H9 (cell line): ENCODE measurements around the gene PLXNA1. TPM values are rescaled to one million over a fixed set of nuclear protein-coding genes. Genes with fewer than 3 reads are reported as not detected.

Experiments
- DNase-seq: peaks from one replicate; pipeline ENCODE4 v3.0.0-alpha.2; 2017
- H2AFZ ChIP-seq: one replicate; pipeline ENCODE4 v1.6.1; 2013; ENCODE audit warnings: mild to moderate bottlenecking, low read length, control low read depth, moderate library complexity
- H2AK5ac ChIP-seq: 2 replicates; pipeline ENCODE4 v1.6.1; 2013; ENCODE audit warnings: low read length, control low read depth, mixed read lengths; ENCODE audit not compliant: insufficient read length
- H2BK120ac ChIP-seq: one replicate; pipeline ENCODE4 v1.6.1; 2013; ENCODE audit warnings: low read depth, mild to moderate bottlenecking, low read length, control low read depth, inconsistent platforms; ENCODE audit not compliant: poor library complexity, severe bottlenecking
- H2BK12ac ChIP-seq: 2 replicates; pipeline ENCODE4 v1.6.1; 2013; ENCODE audit warnings: low read length, control low read depth, mixed read lengths, low read depth; ENCODE audit not compliant: insufficient read length
- H2BK15ac ChIP-seq: 2 replicates; pipeline ENCODE4 v1.6.1; 2013; ENCODE audit warnings: low read depth, low read length, control low read depth
- H2BK20ac ChIP-seq: one replicate; pipeline ENCODE4 v1.6.1; 2013; ENCODE audit warnings: low read depth, mild to moderate bottlenecking, low read length, control low read depth, inconsistent platforms; ENCODE audit not compliant: poor library complexity, severe bottlenecking
- H2BK5ac ChIP-seq: 2 replicates; pipeline ENCODE4 v1.6.1; 2013; ENCODE audit warnings: low read length, control low read depth, mixed read lengths; ENCODE audit not compliant: insufficient read length
- H3K14ac ChIP-seq: 2 replicates; pipeline ENCODE4 v1.6.1; 2013; ENCODE audit warnings: low read length, control low read depth; ENCODE audit not compliant: insufficient read depth
- H3K18ac ChIP-seq: 2 replicates; pipeline ENCODE4 v1.6.1; 2013; ENCODE audit warnings: low read depth, mild to moderate bottlenecking, mixed read lengths, low read length, control low read depth; ENCODE audit not compliant: insufficient read length
- H3K23ac ChIP-seq: 2 replicates; pipeline ENCODE4 v1.6.1; 2013; ENCODE audit warnings: low read length, control low read depth, mixed read lengths, low read depth; ENCODE audit not compliant: insufficient read length
- H3K23me2 ChIP-seq: 2 replicates; pipeline ENCODE4 v1.6.1; 2013; ENCODE audit warnings: low read depth, mild to moderate bottlenecking, mixed read lengths, low read length, control low read depth; ENCODE audit not compliant: insufficient read length, poor library complexity, severe bottlenecking
- H3K27ac ChIP-seq: 2 replicates; pipeline ENCODE4 v1.5.1; 2013; ENCODE audit warnings: low read length, control low read depth, mixed read lengths, low read depth; ENCODE audit not compliant: insufficient read length
- H3K27me3 ChIP-seq: 2 replicates; pipeline ENCODE4 v1.6.1; 2013; ENCODE audit warnings: low read length, control low read depth, inconsistent platforms; ENCODE audit not compliant: insufficient read depth
- H3K4ac ChIP-seq: 2 replicates; pipeline ENCODE4 v1.6.1; 2013; ENCODE audit warnings: low read depth, mild to moderate bottlenecking, control low read depth, inconsistent platforms, low read length, moderate library complexity
- H3K4me1 ChIP-seq: 2 replicates; pipeline ENCODE4 v1.6.1; 2013; ENCODE audit warnings: low read length, control low read depth, inconsistent platforms; ENCODE audit not compliant: insufficient read depth
- H3K4me2 ChIP-seq: 2 replicates; pipeline ENCODE4 v1.6.1; 2013; ENCODE audit warnings: low read length, control low read depth, mixed read lengths; ENCODE audit not compliant: insufficient read length, insufficient read depth
- H3K56ac ChIP-seq: 2 replicates; pipeline ENCODE4 v1.6.1; 2013; ENCODE audit warnings: low read depth, mild to moderate bottlenecking, mixed read lengths, low read length, control low read depth; ENCODE audit not compliant: insufficient read length
- H3K79me1 ChIP-seq: 2 replicates; pipeline ENCODE4 v1.6.1; 2013; ENCODE audit warnings: low read depth, mild to moderate bottlenecking, moderate library complexity, low read length, control low read depth, inconsistent platforms; ENCODE audit not compliant: insufficient read depth, poor library complexity, severe bottlenecking
- H3K79me2 ChIP-seq: 2 replicates; pipeline ENCODE4 v1.6.1; 2013; ENCODE audit warnings: low read length, control low read depth, inconsistent platforms; ENCODE audit not compliant: insufficient read depth
- H3K9ac ChIP-seq: 2 replicates; pipeline ENCODE4 v1.6.1; 2013; ENCODE audit warnings: low read length, control low read depth, mixed read lengths; ENCODE audit not compliant: insufficient read length; ENCODE audit errors: extremely low read depth
- H3K9me3 ChIP-seq: one replicate; pipeline ENCODE4 v1.6.1; 2013; ENCODE audit warnings: low read depth, low read length, inconsistent platforms; ENCODE audit not compliant: control insufficient read depth
- H3T11ph ChIP-seq: one replicate; pipeline ENCODE4 v1.6.1; 2013; ENCODE audit warnings: mild to moderate bottlenecking, low read length, control low read depth, inconsistent platforms
- H4K20me1 ChIP-seq: one replicate; pipeline ENCODE4 v1.6.1; 2013; ENCODE audit not compliant: control insufficient read depth, insufficient read length, insufficient read depth
- H4K5ac ChIP-seq: 2 replicates; pipeline ENCODE4 v1.6.1; 2013; ENCODE audit warnings: low read depth, mild to moderate bottlenecking, mixed read lengths, low read length, control low read depth; ENCODE audit not compliant: insufficient read length
- H4K8ac ChIP-seq: replicated peaks from 2 replicates; pipeline ENCODE4 v1.6.1; 2013; ENCODE audit warnings: low read length, control low read depth, mixed read lengths, low read depth; ENCODE audit not compliant: insufficient read length
- H4K91ac ChIP-seq: 2 replicates; pipeline ENCODE4 v1.6.1; 2013; ENCODE audit warnings: low read depth, mild to moderate bottlenecking, moderate library complexity, mixed read lengths, low read length, control low read depth; ENCODE audit not compliant: insufficient read length
- H3K27ac Mint-ChIP-seq, 3 experiments: 2 replicates in 2 of 3; 3 replicates in 1 of 3; pipeline ENCODE4 v1.8.0; 2020 to 2021; ENCODE audit warnings: mixed read lengths in 3 of 3, mild to moderate bottlenecking in 1 of 3, moderate library complexity in 1 of 3
- H3K27me3 Mint-ChIP-seq: 2 replicates; pipeline ENCODE4 v1.8.0; 2021; ENCODE audit warnings: low read depth, mild to moderate bottlenecking, moderate library complexity, mixed read lengths
- H3K36me3 Mint-ChIP-seq, 3 experiments: 2 replicates in 2 of 3; 3 replicates in 1 of 3; pipeline ENCODE4 v1.8.0; 2020 to 2021; ENCODE audit warnings: low read depth in 3 of 3, mixed read lengths in 3 of 3; ENCODE audit not compliant: insufficient read depth in 1 of 3
- H3K4me1 Mint-ChIP-seq, 2 experiments: 2 replicates each; pipeline ENCODE4 v1.8.0; 2020; ENCODE audit warnings: mixed read lengths in 2 of 2
- H3K4me3 Mint-ChIP-seq, 2 experiments: 2 replicates in 1 of 2; 3 replicates in 1 of 2; pipeline ENCODE4 v1.8.0; 2020 to 2021; ENCODE audit warnings: mild to moderate bottlenecking in 2 of 2, mixed read lengths in 2 of 2, moderate library complexity in 1 of 2
- H3K9me3 Mint-ChIP-seq, 2 experiments: 2 replicates in 1 of 2; 3 replicates in 1 of 2; pipeline ENCODE4 v1.8.0; 2020; ENCODE audit warnings: mild to moderate bottlenecking in 2 of 2, mixed read lengths in 2 of 2, moderate library complexity in 1 of 2
- CTCF ChIP-seq: fragments of 200-600 bp; sonication (generic); conservative IDR thresholded peaks from 3 replicates; pipeline ENCODE4 v1.8.0; 2021; ENCODE audit warnings: antibody characterized with exemption, mild to moderate bottlenecking
- WGBS: extraction: QIAGEN DNeasy Blood & Tissue Kit; methylation state at CpG from one replicate; pipeline ENCODE4 v1.1.7; 2013; ENCODE audit warnings: missing lambda C conversion rate, low lambda C conversion rate, mixed read lengths; ENCODE audit not compliant: insufficient read length; ENCODE audit errors: extremely low coverage; 5-methylcytosine and 5-hydroxymethylcytosine counted together
- total RNA-seq: library from RNA; stranded (reverse); gene quantifications from 2 replicates; pipeline ENCODE4 v1.2.1, GENCODE V29; 2021

The PLXNA1 gene
- total RNA-seq, 1 experiment from 2014 or later: 42.1 TPM

- Mint-ChIP-seq H3K4me1 (no peaks in the 10 kb centered on the region), H3K4me3 (no peak overlapping the region), H3K9me3 (no peaks in the 10 kb centered on the region), H3K27me3 (no peaks in the 10 kb centered on the region), H3K27ac (no peak overlapping the region), H3K36me3 (peaks cover 14 to 44% (median 43%) of the 10 kb centered on the region in 3 experiments)
- Histone ChIP-seq H3K23ac (no peak overlapping the region), H3K18ac (no peak overlapping the region), H3K27me3 (no peaks in the 10 kb centered on the region), H2AFZ (no peak overlapping the region), H3T11ph (no peak overlapping the region), H4K20me1 (no peaks in the 10 kb centered on the region), H2BK12ac (no peak overlapping the region), H4K8ac (no peak overlapping the region), H3K79me2 (no peaks in the 10 kb centered on the region), H3K4ac (no peak overlapping the region), H3K4me2 (no peak overlapping the region), H3K79me1 (no peaks in the 10 kb centered on the region), H3K9ac (no peak overlapping the region), H2BK20ac (no peak overlapping the region), H2BK15ac (no peak overlapping the region), H3K4me1 (no peaks in the 10 kb centered on the region), H3K56ac (no peak overlapping the region), H4K91ac (no peak overlapping the region), H3K27ac (no peak overlapping the region), H3K23me2 (no peaks in the 10 kb centered on the region), H3K9me3 (no peaks in the 10 kb centered on the region), H4K5ac (no peak overlapping the region), H2AK5ac (no peak overlapping the region), H2BK120ac (no peak overlapping the region), H3K14ac (no peak overlapping the region), H2BK5ac (no peak overlapping the region)
- TF ChIP-seq CTCF: no peak
- WGBS: no CpG with 5 or more reads among the region's 42 CpGs
- no peak for DNase-seq
Measured at GRCh38 chr3:127029658-127030507, 47.0 kb downstream of the PLXNA1 start.
